ENCODE data around the gene ETV1.

Gene ETV1

DNA sequence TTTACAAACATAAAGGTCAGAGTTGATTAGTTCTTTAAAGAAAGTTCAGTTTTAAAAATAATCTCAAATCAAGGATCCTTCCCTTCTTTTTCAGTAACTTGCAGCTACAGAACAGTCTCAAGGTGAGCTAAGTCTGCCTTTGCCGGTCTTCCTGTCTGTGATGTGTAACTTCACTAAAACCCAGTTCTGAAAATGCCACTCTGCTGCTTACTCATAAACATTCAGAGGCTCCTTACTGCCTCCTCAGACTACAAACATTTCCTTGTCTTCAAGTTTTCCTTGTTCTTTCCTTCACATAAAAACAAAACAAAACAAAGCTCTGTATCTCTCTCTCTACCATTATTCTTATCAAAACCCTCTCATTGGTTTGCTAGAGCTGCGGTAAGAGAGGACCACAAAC is 128.7 kb downstream of the ETV1 start:
- CTCF ChIA-PET, result no interaction called here
- Mint-ChIP-seq H3K9me3 (no peaks in the 10 kb centered on the region), H3K27ac (no peak overlapping the region), H3K4me1 (no peaks in the 10 kb centered on the region), H3K27me3 (no peaks in the 10 kb centered on the region), H3K36me3 (no peaks in the 10 kb centered on the region), H3K4me3 (no peak overlapping the region)
- no peak for DNase-seq

DNA sequence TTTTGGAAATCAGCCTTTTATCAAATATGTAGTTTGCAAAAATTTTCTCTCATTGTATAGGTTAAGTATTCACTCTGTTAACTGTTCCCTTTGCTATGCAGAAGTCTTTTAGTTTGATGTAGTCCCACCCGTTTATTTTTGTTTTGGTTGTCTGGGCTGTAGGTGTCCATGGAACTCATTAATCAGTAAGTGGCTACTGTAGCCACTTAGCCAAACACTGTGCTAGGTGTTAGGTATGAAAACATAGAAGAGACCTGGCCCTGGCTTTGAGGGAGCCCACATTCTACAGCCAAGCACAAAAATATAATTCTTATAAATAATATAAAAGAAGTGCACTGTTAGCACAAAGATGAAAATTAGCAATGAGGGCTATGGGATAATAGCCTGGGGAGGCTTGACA is 133.5 kb downstream of the ETV1 start:
- DNase-seq, result no peak
- Mint-ChIP-seq H3K4me1 (no peaks in the 10 kb centered on the region), H3K4me3 (no peak overlapping the region), H3K36me3 (no peaks in the 10 kb centered on the region), H3K27ac (no peak overlapping the region), H3K9me3 (peaks cover 2% of the 10 kb centered on the region), H3K27me3 (no peaks in the 10 kb centered on the region)
- CTCF ChIA-PET, result no interaction called here

DNA sequence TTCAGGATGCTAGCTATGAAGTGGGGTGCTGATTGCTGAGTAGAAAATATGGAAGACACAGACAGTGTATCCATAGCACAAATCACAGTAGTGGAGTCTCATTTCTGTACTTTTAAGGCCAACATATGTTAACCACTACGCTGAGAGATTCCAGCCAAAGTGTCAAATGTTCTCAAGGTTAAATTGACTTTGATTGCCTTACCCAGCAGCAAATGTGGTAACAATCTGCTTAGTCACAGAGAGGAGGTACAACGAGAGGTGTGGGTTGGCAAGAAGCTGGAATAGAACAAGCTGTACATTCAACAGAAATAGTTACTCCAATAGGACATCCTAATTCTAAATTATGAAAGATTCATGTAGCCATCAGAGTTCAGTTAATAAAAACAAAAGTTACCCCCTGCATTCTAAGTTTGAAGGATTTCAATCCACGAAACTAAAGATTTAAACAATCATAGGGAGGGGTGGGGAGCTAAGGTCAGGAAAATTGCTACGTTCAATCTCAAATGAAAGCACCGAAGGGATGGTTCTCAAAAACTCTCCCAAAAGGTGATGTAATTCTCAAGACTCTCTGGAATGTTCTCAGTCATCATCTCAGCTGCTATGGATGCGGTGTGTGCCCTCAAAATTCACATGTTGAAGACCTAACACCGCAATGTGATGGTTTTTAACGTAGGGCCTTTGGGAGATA is 137.0 kb downstream of the ETV1 start:
- no peak overlapping the region for H3K4me3 Mint-ChIP-seq
- no peaks in the 10 kb centered on the region for H3K36me3 Mint-ChIP-seq
- no peak overlapping the region for H3K27ac Mint-ChIP-seq
- H3K9me3 Mint-ChIP-seq, result peaks cover 2% of the 10 kb centered on the region
- no peaks in the 10 kb centered on the region for H3K27me3 Mint-ChIP-seq
- CTCF ChIA-PET, result no interaction called here
- peaks cover 15% of the 10 kb centered on the region for H3K4me1 Mint-ChIP-seq
- no peak for DNase-seq

- no peak overlapping the region for H3K27ac Mint-ChIP-seq
- DNase-seq, result no peak
These were observed 137.7 kb downstream of the ETV1 start for GRCh38 chr7:13851736-13852135.

GRCh38 chr7:13850185-13850752 is 139.2 kb downstream of the ETV1 start:
- Mint-ChIP-seq H3K4me1 (peaks cover 15% of the 10 kb centered on the region), H3K36me3 (no peaks in the 10 kb centered on the region), H3K27me3 (no peaks in the 10 kb centered on the region), H3K9me3 (peaks cover 2% of the 10 kb centered on the region), H3K27ac (no peak overlapping the region), H3K4me3 (no peak overlapping the region)
- CTCF ChIA-PET, result no interaction called here
- DNase-seq, result peak; percentile 47

More at GRCh38 chr7:13851736-13852135, 137.7 kb downstream of the ETV1 start:
- Mint-ChIP-seq H3K9me3 (peaks cover 2% of the 10 kb centered on the region), H3K36me3 (no peaks in the 10 kb centered on the region), H3K4me1 (peaks cover 15% of the 10 kb centered on the region), H3K27me3 (no peaks in the 10 kb centered on the region), H3K4me3 (no peak overlapping the region)
- CTCF ChIA-PET, result no interaction called here

- H3K4me1 Mint-ChIP-seq, result peaks cover 15% of the 10 kb centered on the region
- H3K27me3 Mint-ChIP-seq, result no peaks in the 10 kb centered on the region
- H3K4me3 Mint-ChIP-seq, result no peak overlapping the region
- peak overlapping the region; percentile 79 for H3K27ac Mint-ChIP-seq
- no peaks in the 10 kb centered on the region for H3K36me3 Mint-ChIP-seq
- no peak for DNase-seq
- CTCF ChIA-PET, result no interaction called here
- H3K9me3 Mint-ChIP-seq, result peaks cover 2% of the 10 kb centered on the region
These were observed 140.1 kb downstream of the ETV1 start for GRCh38 chr7:13849163-13849892.

DNA sequence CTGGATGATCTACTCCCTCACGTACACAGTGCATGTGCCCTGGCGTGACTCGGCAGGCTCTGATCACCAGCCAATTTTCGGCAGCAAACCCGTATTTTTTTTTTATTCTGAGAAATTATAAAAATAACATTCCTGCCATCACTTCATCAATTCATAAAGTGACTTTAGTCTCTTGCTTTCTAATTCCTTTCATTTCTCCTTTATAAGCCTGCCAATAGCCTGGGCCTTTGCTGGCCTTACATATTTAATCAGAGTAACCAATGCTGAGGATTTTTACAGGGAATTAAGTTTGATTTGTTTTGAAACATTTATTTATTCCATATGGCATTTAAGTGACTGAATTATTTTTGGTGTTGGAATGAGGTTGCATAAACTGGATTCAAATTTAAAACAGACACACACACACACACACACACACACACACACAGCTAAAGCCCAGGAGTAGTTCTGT is 140.8 kb downstream of the ETV1 start:
- Mint-ChIP-seq H3K4me3 (no peak overlapping the region), H3K27ac (no peak overlapping the region), H3K9me3 (peaks cover 2% of the 10 kb centered on the region), H3K4me1 (peaks cover 15% of the 10 kb centered on the region), H3K36me3 (no peaks in the 10 kb centered on the region), H3K27me3 (no peaks in the 10 kb centered on the region)
- CTCF ChIA-PET, result no interaction called here
- DNase-seq, result no peak

- H3K4me3 Mint-ChIP-seq, result no peak overlapping the region
- CTCF ChIA-PET, result no interaction called here
- H3K36me3 Mint-ChIP-seq, result no peaks in the 10 kb centered on the region
- no peak overlapping the region for H3K27ac Mint-ChIP-seq
- no peak for DNase-seq
- H3K27me3 Mint-ChIP-seq, result no peaks in the 10 kb centered on the region
- peaks cover 15% of the 10 kb centered on the region for H3K4me1 Mint-ChIP-seq
- no peaks in the 10 kb centered on the region for H3K9me3 Mint-ChIP-seq
These were observed 143.1 kb downstream of the ETV1 start for GRCh38 chr7:13846386-13846785.

DNA sequence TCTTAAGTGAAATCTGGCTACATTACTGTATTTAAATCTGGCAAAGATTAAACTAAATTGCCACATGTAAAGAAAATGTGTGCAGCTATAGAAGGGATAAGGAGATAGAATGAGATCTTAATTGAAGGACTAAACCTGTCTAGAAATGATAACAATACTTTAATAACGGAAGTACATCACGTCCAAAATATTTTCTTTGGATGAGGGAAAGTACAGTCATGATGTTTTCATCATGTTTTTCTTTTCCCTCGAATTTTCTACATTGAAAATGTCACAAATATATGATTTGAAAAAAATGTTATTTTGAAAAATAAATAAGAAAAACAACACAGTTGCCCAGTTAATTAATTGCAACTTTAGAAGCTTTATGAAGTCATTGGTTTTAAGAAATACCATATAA is 143.9 kb downstream of the ETV1 start:
- no peak for DNase-seq
- no peak overlapping the region for H3K27ac Mint-ChIP-seq
- CTCF ChIA-PET, result no interaction called here
- no peaks in the 10 kb centered on the region for H3K36me3 Mint-ChIP-seq
- H3K4me3 Mint-ChIP-seq, result no peak overlapping the region
- H3K27me3 Mint-ChIP-seq, result no peaks in the 10 kb centered on the region
- peaks cover 13% of the 10 kb centered on the region for H3K4me1 Mint-ChIP-seq
- no peaks in the 10 kb centered on the region for H3K9me3 Mint-ChIP-seq

DNA sequence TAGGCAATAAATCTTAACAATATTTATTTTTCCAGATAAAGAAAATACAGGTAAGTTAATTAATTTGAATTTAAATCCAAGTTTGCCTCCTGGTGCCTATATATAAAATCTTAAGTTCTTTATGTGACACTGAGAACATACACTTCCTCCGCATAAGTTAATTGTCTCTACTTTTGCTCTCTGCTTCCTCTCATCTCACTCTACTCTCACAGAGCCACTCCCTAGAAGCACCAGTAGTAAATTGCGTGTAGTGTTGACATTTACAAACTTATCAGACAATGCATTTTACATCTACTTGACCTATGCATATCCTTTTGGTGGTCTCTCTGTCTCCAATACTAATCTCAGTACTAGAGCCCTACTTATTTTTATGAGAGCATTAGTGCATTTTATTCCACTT is 144.5 kb downstream of the ETV1 start:
- Mint-ChIP-seq H3K9me3 (no peaks in the 10 kb centered on the region), H3K27ac (no peak overlapping the region), H3K36me3 (no peaks in the 10 kb centered on the region), H3K27me3 (no peaks in the 10 kb centered on the region), H3K4me1 (peaks cover 7% of the 10 kb centered on the region), H3K4me3 (no peak overlapping the region)
- CTCF ChIA-PET, result no interaction called here
- no peak for DNase-seq

- no peaks in the 10 kb centered on the region for H3K9me3 Mint-ChIP-seq
- DNase-seq, result no peak
- H3K4me1 Mint-ChIP-seq, result no peaks in the 10 kb centered on the region
- CTCF ChIA-PET, result no interaction called here
- no peak overlapping the region for H3K27ac Mint-ChIP-seq
- H3K4me3 Mint-ChIP-seq, result no peak overlapping the region
- H3K27me3 Mint-ChIP-seq, result no peaks in the 10 kb centered on the region
- H3K36me3 Mint-ChIP-seq, result no peaks in the 10 kb centered on the region
These were observed 148.2 kb downstream of the ETV1 start for GRCh38 chr7:13841284-13841683.

Measured in activated naive CD4-positive, alpha-beta T cell treated with anti-CD3 and anti-CD28 coated beads, Interleukin-2, amount 10 ng/mL, durations not matched to agents 7 days and 5 days (primary cell).